ENCODE measurements around the gene KIRREL1.

Gene KIRREL1

DNA sequence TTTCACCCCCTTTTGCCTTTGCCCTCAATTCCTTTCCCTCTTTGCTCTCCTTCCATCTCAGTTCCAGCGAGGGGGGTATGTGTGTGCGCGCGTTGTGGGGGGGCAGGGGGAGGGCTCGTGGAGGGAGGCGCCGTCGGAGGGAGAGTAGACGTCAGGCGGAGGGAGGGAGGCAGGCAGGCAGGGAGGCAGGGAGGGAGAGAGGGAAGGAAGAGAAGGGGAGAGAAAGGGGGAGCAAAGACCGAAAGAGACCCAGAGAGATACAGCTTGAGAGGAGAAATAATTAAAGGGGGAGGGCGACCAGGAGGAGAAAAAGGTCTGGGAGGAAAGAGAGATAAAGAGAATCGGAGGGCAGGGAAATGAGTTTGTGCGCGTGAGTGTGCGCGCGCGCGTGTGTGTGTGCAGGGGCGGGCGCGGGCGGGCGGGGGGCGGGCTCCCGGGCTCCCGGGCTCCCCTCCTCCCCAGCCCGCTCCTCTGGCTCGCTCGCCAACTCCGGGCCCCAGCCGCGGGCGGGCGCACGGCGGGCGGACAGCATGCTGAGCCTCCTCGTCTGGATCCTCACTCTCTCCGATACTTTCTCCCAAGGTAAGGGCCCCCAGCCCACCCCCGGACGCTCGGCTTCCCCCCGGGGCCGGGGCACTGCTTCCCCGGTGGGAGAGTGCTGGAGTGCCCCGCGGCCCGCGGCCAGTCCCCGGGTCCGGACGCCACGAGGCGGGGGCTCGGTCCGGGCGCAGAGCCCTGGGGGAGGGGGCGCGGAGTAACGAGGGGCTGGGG lies at the start of gene KIRREL1:
TSS of gene KIRREL1 (plus strand) at position 499 of the 771 bp plus-strand sequence. CDS start at position 531, 32 bp downstream.
- Histone ChIP-seq H3K36me3 (peaks cover 22% of the 10 kb centered on the region), H3K27ac (peak within 1 kb of the TSS; percentile 88), H3K4me3 (ENCODE audit: low read depth, low read length) (peak within 1 kb of the TSS; percentile 76), H3K27me3 (ENCODE audit: insufficient read depth, low read depth, severe bottlenecking) (no peaks in the 10 kb centered on the region), H3K9me3 (ENCODE audit: severe bottlenecking) (no peaks in the 10 kb centered on the region)
- TF ChIP-seq, protein P1, sequence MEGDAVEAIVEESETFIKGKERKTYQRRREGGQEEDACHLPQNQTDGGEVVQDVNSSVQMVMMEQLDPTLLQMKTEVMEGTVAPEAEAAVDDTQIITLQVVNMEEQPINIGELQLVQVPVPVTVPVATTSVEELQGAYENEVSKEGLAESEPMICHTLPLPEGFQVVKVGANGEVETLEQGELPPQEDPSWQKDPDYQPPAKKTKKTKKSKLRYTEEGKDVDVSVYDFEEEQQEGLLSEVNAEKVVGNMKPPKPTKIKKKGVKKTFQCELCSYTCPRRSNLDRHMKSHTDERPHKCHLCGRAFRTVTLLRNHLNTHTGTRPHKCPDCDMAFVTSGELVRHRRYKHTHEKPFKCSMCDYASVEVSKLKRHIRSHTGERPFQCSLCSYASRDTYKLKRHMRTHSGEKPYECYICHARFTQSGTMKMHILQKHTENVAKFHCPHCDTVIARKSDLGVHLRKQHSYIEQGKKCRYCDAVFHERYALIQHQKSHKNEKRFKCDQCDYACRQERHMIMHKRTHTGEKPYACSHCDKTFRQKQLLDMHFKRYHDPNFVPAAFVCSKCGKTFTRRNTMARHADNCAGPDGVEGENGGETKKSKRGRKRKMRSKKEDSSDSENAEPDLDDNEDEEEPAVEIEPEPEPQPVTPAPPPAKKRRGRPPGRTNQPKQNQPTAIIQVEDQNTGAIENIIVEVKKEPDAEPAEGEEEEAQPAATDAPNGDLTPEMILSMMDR (IDR thresholded peaks at IDR 0.05; ENCODE audit: low read depth, low read length): no peak
- DNase-seq: peak; percentile 89

DNA sequence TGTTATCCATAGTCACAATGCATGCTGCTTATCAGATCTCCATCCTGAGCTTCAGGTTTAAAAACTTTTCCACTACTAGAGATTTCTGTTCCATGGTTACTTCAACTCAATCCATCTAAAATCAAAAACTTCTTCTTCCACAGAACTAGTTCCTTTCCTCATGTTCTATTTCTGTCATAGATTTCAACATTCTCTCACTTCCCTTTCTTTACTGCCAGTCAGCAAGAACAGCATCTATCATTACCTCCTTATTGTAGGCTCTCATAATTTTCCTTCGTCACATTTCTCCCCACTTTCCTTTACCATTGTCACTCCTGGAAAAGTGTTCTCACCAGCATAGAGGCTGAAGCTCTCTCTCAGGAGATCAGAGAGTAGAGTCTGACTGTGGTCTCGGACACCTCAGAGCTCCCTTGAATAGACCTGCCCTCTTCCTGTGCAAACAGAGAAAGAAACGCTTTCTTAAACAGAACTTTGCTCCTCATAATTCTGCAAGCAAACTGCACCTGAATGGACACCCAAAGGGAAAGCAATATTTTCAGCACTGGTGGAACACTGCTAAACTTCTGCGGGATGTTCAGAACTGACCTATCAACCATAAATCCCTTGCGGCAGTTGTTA lies 48.7 kb upstream of the KIRREL1 start:
- TF ChIP-seq, protein P1 (IDR thresholded peaks at IDR 0.05; ENCODE audit: low read depth, low read length): no peak
- no peak overlapping the region for H3K27ac ChIP-seq
- H3K4me3 ChIP-seq (ENCODE audit: low read depth, low read length): no peak overlapping the region

DNA sequence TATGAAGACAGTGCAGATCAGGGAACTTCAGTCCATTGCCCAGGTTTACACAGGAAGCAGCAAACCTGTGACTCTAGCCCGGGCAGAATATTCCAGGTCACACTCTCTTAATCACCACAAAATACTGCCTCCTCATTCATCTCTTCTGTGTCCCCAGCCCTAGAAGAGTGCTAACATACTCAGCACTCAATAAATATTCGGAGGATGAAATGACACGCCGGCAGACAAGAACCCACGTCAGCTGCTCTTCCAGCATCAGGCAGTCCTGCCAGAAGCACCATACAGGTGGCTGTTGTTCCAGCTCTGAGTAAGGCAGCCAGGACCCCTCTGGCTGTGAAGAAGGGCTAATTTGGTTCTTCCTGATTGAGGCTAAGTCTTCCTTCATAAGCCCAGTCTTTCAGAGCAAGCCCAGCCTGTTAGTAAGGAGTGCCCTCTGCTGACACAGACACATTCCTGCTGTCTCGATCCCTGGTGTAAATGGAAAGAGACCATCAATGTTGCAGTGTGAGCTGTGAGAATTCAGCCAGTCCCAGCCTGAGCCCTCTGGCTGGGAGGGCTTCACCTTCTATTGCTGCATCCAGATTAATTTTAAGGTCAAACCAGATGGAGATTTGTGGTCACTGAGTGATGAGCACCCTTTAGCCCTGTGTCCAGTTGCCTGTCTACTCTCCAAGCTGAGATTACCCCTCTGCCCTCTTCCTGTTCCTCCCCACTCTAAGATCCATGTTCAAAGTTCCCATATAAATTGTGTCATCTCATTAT lies 45.0 kb upstream of the KIRREL1 start:
- Histone ChIP-seq H3K4me3 (ENCODE audit: low read depth, low read length) (no peak overlapping the region), H3K36me3 (no peaks in the 10 kb centered on the region), H3K27ac (no peak overlapping the region), H3K9me3 (ENCODE audit: severe bottlenecking) (no peaks in the 10 kb centered on the region), H3K27me3 (ENCODE audit: insufficient read depth, low read depth, severe bottlenecking) (peaks cover 88% of the 10 kb centered on the region)
- TF ChIP-seq, protein P1 (IDR thresholded peaks at IDR 0.05; ENCODE audit: low read depth, low read length): peak; percentile 98
- DNase-seq: peak; percentile 71

More for the DNA sequence above, 48.7 kb upstream of the KIRREL1 start:
- no peaks in the 10 kb centered on the region for H3K9me3 ChIP-seq (ENCODE audit: severe bottlenecking)
- DNase-seq: no peak
- H3K36me3 ChIP-seq: no peaks in the 10 kb centered on the region
- peaks cover 72% of the 10 kb centered on the region for H3K27me3 ChIP-seq (ENCODE audit: insufficient read depth, low read depth, severe bottlenecking)

DNA sequence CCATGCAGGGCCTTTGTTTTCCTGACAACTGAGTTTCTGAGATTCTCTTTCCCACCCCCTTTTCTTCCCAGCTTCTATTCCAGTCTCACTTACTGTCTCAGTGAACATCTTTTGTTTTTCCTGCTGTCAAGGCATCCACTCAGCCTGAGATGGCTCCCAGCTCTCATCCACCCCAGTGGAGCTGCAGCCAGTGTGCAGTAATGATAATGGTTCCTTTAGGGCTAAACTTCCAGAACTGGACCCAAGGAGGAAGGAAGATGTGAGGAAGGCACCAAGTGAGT lies 44.4 kb upstream of the KIRREL1 start:
- no peak overlapping the region for H3K4me3 ChIP-seq (ENCODE audit: low read depth, low read length)
- no peaks in the 10 kb centered on the region for H3K9me3 ChIP-seq (ENCODE audit: severe bottlenecking)
- TF ChIP-seq, protein P1 (IDR thresholded peaks at IDR 0.05; ENCODE audit: low read depth, low read length): no peak
- no peaks in the 10 kb centered on the region for H3K36me3 ChIP-seq
- DNase-seq: no peak
- peaks cover 90% of the 10 kb centered on the region for H3K27me3 ChIP-seq (ENCODE audit: insufficient read depth, low read depth, severe bottlenecking)
- H3K27ac ChIP-seq: no peak overlapping the region

DNA sequence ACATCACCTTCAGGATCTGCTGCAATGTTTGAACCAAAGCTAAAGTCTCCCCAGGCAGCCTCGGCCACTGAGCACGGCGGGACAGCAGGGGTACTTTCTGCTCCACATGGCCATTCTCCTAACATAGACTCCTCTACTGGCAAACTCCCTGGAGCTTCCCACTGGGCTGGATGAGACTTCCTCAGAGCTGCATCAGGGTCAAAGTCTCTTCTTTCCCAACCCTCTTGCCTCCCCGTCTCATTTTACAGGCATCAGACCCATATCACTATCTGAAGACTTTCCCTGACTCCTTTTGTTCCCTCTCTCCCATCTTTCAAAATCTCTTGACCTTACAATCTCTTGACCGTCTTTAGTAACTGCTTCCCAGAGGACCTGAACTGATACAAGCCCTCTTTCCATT lies 42.2 kb upstream of the KIRREL1 start:
- no peak for DNase-seq
- Histone ChIP-seq H3K36me3 (no peaks in the 10 kb centered on the region), H3K9me3 (ENCODE audit: severe bottlenecking) (no peaks in the 10 kb centered on the region), H3K27me3 (ENCODE audit: insufficient read depth, low read depth, severe bottlenecking) (peaks cover 91% of the 10 kb centered on the region), H3K27ac (no peak overlapping the region), H3K4me3 (ENCODE audit: low read depth, low read length) (no peak overlapping the region)
- TF ChIP-seq, protein P1 (IDR thresholded peaks at IDR 0.05; ENCODE audit: low read depth, low read length): no peak

Data from WERI-Rb-1 (cell line).